Trophoblast cell (in vitro differentiated cells and primary cell): ENCODE measurements around the gene NEGR1.

ENCODE experiments used
- DNase-seq, 2 donors: peaks; one replicate each; pipeline ENCODE4 v3.0.0-alpha.2; 2016
- H2AFZ ChIP-seq: 2 replicates; pipeline ENCODE4 v1.6.1; 2013; ENCODE audit warnings: low read length, moderate library complexity, mild to moderate bottlenecking; ENCODE audit not compliant: insufficient read depth, poor library complexity
- H2AK5ac ChIP-seq: 2 replicates; pipeline ENCODE4 v1.6.1; 2013; ENCODE audit warnings: mild to moderate bottlenecking, low read length
- H2BK120ac ChIP-seq: 2 replicates; pipeline ENCODE4 v1.6.1; 2013; ENCODE audit warnings: low read length, mild to moderate bottlenecking, moderate library complexity; ENCODE audit not compliant: insufficient read depth, poor library complexity
- H2BK12ac ChIP-seq: 2 replicates; pipeline ENCODE4 v1.6.1; 2013; ENCODE audit warnings: mild to moderate bottlenecking, low read length, moderate library complexity
- H2BK5ac ChIP-seq: 2 replicates; pipeline ENCODE4 v1.6.1; 2013; ENCODE audit warnings: low read length, low read depth, moderate library complexity, mild to moderate bottlenecking; ENCODE audit not compliant: poor library complexity
- H3K14ac ChIP-seq: 2 replicates; pipeline ENCODE4 v1.6.1; 2013; ENCODE audit warnings: mild to moderate bottlenecking, low read length
- H3K18ac ChIP-seq: 2 replicates; pipeline ENCODE4 v1.6.1; 2013; ENCODE audit warnings: mild to moderate bottlenecking, low read length
- H3K23ac ChIP-seq: 2 replicates; pipeline ENCODE4 v1.6.1; 2013; ENCODE audit warnings: low read length
- H3K27ac ChIP-seq: 2 replicates; pipeline ENCODE4 v1.5.1; 2013; ENCODE audit warnings: low read depth, mild to moderate bottlenecking, inconsistent platforms, low read length, moderate library complexity
- H3K27me3 ChIP-seq: 2 replicates; pipeline ENCODE4 v1.6.1; 2013; ENCODE audit warnings: inconsistent platforms, mild to moderate bottlenecking, low read length, moderate library complexity; ENCODE audit not compliant: insufficient read depth
- H3K36me3 ChIP-seq, 2 experiments: 1 replicate in 1 of 2; 2 replicates in 1 of 2; pipeline ENCODE4 v1.6.1; 2013; ENCODE audit warnings: low read length in 2 of 2, mild to moderate bottlenecking in 2 of 2, moderate library complexity in 1 of 2; ENCODE audit not compliant: insufficient read depth in 2 of 2, control insufficient read depth in 1 of 2
- H3K4ac ChIP-seq: 2 replicates; pipeline ENCODE4 v1.6.1; 2013; ENCODE audit warnings: low read depth, mild to moderate bottlenecking, low read length, moderate library complexity
- H3K4me1 ChIP-seq, 2 experiments: 1 replicate in 1 of 2; 2 replicates in 1 of 2; pipeline ENCODE4 v1.6.1; 2013; ENCODE audit warnings: low read length in 2 of 2, mild to moderate bottlenecking in 2 of 2, moderate library complexity in 1 of 2; ENCODE audit not compliant: insufficient read depth in 2 of 2, control insufficient read depth in 1 of 2
- H3K4me2 ChIP-seq: 2 replicates; pipeline ENCODE4 v1.6.1; 2013; ENCODE audit warnings: inconsistent platforms, mild to moderate bottlenecking, low read length, moderate library complexity
- H3K4me3 ChIP-seq: 2 replicates; pipeline ENCODE4 v1.5.1; 2013; ENCODE audit warnings: mild to moderate bottlenecking, low read depth, low read length, inconsistent platforms
- H3K79me1 ChIP-seq: one replicate; pipeline ENCODE4 v1.6.1; 2013; ENCODE audit warnings: low read length
- H3K79me2 ChIP-seq: 2 replicates; pipeline ENCODE4 v1.6.1; 2013; ENCODE audit warnings: low read length, mild to moderate bottlenecking; ENCODE audit not compliant: control insufficient read depth, insufficient read depth, poor library complexity
- H3K9ac ChIP-seq: 2 replicates; pipeline ENCODE4 v1.6.1; 2013; ENCODE audit warnings: mild to moderate bottlenecking, low read length
- H3K9me3 ChIP-seq: 2 replicates; pipeline ENCODE4 v1.6.1; 2013; ENCODE audit warnings: low read depth, mild to moderate bottlenecking, control low read depth, inconsistent platforms, low read length; ENCODE audit not compliant: insufficient read depth
- H4K12ac ChIP-seq: 2 replicates; pipeline ENCODE4 v1.6.1; 2013; ENCODE audit warnings: low read depth, mild to moderate bottlenecking, low read length, moderate library complexity
- H4K8ac ChIP-seq: 2 replicates; pipeline ENCODE4 v1.6.1; 2013; ENCODE audit warnings: low read depth, mild to moderate bottlenecking, low read length, moderate library complexity
- H4K91ac ChIP-seq: one replicate; pipeline ENCODE4 v1.6.1; 2013; ENCODE audit warnings: low read depth, mild to moderate bottlenecking, low read length, moderate library complexity
- WGBS: extraction: QIAGEN DNeasy Blood & Tissue Kit; methylation state at CpG from one replicate; pipeline ENCODE4 v1.1.7; 2013; ENCODE audit warnings: missing lambda C conversion rate; ENCODE audit not compliant: insufficient read length, insufficient coverage; ENCODE audit errors: extremely low coverage; 5-methylcytosine and 5-hydroxymethylcytosine counted together

The NEGR1 gene

DNA sequence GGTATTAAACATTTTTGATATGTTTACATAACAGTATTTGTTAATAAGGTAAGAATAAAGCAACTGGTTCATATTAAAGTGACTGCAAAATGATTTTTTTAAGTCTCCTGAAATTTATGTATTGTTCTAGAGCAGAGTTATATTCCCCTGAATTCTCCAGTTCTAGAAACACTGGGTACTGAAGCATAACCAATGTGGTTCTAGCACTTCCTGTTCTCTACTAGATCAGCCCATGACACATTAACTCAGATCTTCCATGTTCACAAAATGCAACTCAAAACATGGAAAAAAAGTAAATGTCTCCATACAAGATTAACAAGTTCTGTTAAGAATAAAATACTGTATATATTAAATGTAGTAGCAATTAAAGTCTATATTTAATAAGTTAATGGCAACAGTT is 3.9 kb downstream of the NEGR1 start:
- H4K91ac ChIP-seq = no peak overlapping the region
- no peak overlapping the region for H2BK12ac ChIP-seq
- no peak overlapping the region for H2BK5ac ChIP-seq
- H2AK5ac ChIP-seq = no peak overlapping the region
- H3K4me1 ChIP-seq = peaks cover 0 to 2% of the 10 kb centered on the region in 2 experiments
- H3K9ac ChIP-seq = no peak overlapping the region
- no peak overlapping the region for H3K4ac ChIP-seq
- no peak overlapping the region for H3K4me3 ChIP-seq
- H3K14ac ChIP-seq = no peak overlapping the region
- no peak overlapping the region for H4K8ac ChIP-seq
- no peak overlapping the region for H3K23ac ChIP-seq
- H3K18ac ChIP-seq = no peak overlapping the region
- no peak for DNase-seq
- H3K27ac ChIP-seq = no peak overlapping the region
- H2AFZ ChIP-seq = no peak overlapping the region
- no peaks in the 10 kb centered on the region for H3K79me1 ChIP-seq
- no peak overlapping the region for H4K12ac ChIP-seq
- no peak overlapping the region for H3K4me2 ChIP-seq
- no peak overlapping the region for H2BK120ac ChIP-seq
- H3K79me2 ChIP-seq = no peaks in the 10 kb centered on the region
- H3K27me3 ChIP-seq = peaks cover 11% of the 10 kb centered on the region
- no peaks in the 10 kb centered on the region for H3K36me3 ChIP-seq
- peaks cover 2% of the 10 kb centered on the region for H3K9me3 ChIP-seq

DNA sequence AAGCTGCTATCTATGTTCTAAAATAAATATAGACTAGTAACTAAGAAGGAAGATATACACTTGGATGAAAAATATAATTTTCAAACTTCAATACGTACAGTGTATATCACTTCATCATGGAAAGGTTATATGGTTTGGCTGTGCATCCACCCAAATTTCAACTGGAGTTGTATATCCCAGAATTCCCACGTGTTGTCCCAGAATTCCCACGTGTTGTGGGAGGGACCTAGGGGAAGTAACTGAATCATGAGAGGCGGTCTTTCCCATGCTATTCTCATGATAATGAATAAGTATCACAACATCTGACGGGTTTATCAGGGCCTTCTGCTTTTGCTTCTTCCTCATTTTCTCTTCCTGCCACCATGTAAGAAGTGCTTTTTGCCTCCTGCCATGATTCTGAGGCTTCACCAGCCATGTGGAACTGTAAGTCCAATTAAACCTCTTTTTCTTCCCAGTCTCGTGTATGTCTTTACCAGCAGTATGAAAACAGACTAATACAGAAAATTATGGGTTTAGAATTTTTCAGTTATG is 10.7 kb downstream of the NEGR1 start:
- Histone ChIP-seq H4K12ac (no peak overlapping the region), H2AFZ (no peak overlapping the region), H3K23ac (no peak overlapping the region), H3K4me1 (no peaks in the 10 kb centered on the region), H2AK5ac (no peak overlapping the region), H3K27ac (no peak overlapping the region), H3K27me3 (no peaks in the 10 kb centered on the region), H3K14ac (no peak overlapping the region), H2BK5ac (no peak overlapping the region), H3K9ac (no peak overlapping the region), H3K4ac (no peak overlapping the region), H3K79me1 (no peaks in the 10 kb centered on the region), H3K36me3 (no peaks in the 10 kb centered on the region), H3K9me3 (no peaks in the 10 kb centered on the region), H2BK120ac (no peak overlapping the region), H3K4me3 (no peak overlapping the region), H3K79me2 (no peaks in the 10 kb centered on the region), H3K4me2 (no peak overlapping the region), H3K18ac (no peak overlapping the region), H2BK12ac (no peak overlapping the region), H4K91ac (no peak overlapping the region), H4K8ac (no peak overlapping the region)
- no peak for DNase-seq
- whole genome bisulfite sequencing = no CpG with 5 or more reads among the region's 6 CpGs

DNA sequence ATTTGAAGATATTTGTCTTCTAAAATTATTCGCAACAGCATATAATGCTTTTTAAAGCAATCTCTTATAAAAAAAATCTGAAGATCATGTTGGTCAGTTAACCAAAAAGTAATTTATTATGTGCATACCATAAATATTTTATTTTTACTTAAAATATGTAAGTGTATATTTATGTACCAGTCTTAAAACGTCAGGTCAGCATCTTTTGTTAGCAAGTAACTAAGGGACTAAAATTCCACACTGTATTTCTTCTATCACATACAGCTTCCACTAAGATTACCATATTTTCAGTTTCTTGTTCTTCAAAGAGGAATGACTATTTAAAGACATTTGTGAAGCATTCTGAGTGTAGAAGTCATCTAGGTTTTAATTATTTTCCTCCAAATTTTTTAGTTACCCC is 19.6 kb downstream of the NEGR1 start:
- Histone ChIP-seq H2BK12ac (no peak overlapping the region), H3K79me2 (no peaks in the 10 kb centered on the region)

DNA sequence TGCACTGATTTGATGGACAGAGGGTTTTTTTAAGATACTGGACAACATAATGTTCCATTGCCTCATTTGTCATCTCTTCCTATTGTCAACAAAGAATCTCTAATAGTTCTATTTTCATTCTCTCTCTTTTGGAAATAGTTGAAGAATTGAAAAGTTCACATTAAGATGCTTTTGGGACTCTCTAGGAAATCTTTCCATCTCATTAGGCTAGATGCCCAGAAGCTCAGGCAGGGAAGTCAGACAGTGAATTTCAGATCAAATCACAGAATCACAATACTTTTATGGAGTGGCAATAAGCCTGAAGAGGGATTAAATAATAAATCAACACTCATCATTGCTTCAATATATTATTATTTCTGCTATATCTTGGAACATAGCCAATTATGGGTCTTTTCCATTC is 29.2 kb downstream of the NEGR1 start:
- Histone ChIP-seq H3K4me2 (no peak overlapping the region), H2AK5ac (no peak overlapping the region), H3K23ac (no peak overlapping the region), H3K79me1 (no peaks in the 10 kb centered on the region), H3K4ac (no peak overlapping the region), H3K36me3 (no peaks in the 10 kb centered on the region), H3K9me3 (no peaks in the 10 kb centered on the region), H2BK120ac (no peak overlapping the region), H3K4me1 (no peaks in the 10 kb centered on the region), H3K14ac (no peak overlapping the region), H3K27ac (no peak overlapping the region), H4K91ac (no peak overlapping the region), H3K27me3 (no peaks in the 10 kb centered on the region), H3K79me2 (no peaks in the 10 kb centered on the region), H4K8ac (no peak overlapping the region), H3K9ac (no peak overlapping the region), H2AFZ (no peak overlapping the region), H3K18ac (no peak overlapping the region), H2BK5ac (no peak overlapping the region), H2BK12ac (no peak overlapping the region), H4K12ac (no peak overlapping the region), H3K4me3 (no peak overlapping the region)
- DNase-seq = no peak

More for the DNA sequence above, 19.6 kb downstream of the NEGR1 start:
- Histone ChIP-seq H3K27me3 (no peaks in the 10 kb centered on the region), H2AK5ac (no peak overlapping the region), H3K4me3 (no peak overlapping the region), H3K4me2 (no peak overlapping the region), H4K12ac (no peak overlapping the region), H3K9ac (no peak overlapping the region), H3K79me1 (no peaks in the 10 kb centered on the region), H3K14ac (no peak overlapping the region), H2AFZ (no peak overlapping the region), H3K23ac (no peak overlapping the region), H3K27ac (no peak overlapping the region), H3K4ac (no peak overlapping the region), H2BK5ac (no peak overlapping the region), H4K8ac (no peak overlapping the region), H3K36me3 (no peaks in the 10 kb centered on the region), H3K9me3 (no peaks in the 10 kb centered on the region), H3K18ac (no peak overlapping the region), H3K4me1 (no peaks in the 10 kb centered on the region), H4K91ac (no peak overlapping the region), H2BK120ac (no peak overlapping the region)
- no CpG with 5 or more reads among the region's 2 CpGs for WGBS
- DNase-seq = no peak
